Ovary (tissue), 9 donors: ENCODE measurements around the gene WDR83. TPM values are rescaled to one million over a fixed set of nuclear protein-coding genes. Genes with fewer than 3 reads are reported as not detected.

ENCODE experiments used
- DNase-seq, 5 donors: peaks; one replicate each; pipeline ENCODE4 v3.0.0-alpha.2; 2019 to 2020
- H3K27ac ChIP-seq, 2 donors: fragments of 200-600 bp; one replicate each; pipeline versions ENCODE4 v1.5.1 to v1.8.0; 2019 to 2022
- H3K27me3 ChIP-seq: fragments of 200-600 bp; one replicate; pipeline ENCODE4 v1.8.0; 2022
- H3K36me3 ChIP-seq: fragments of 200-600 bp; sonication (generic); one replicate; pipeline ENCODE4 v1.5.1; 2019
- H3K4me1 ChIP-seq: one replicate; pipeline ENCODE4 v1.8.1; 2013; ENCODE audit warnings: mild to moderate bottlenecking, moderate library complexity; ENCODE audit not compliant: insufficient read depth
- H3K4me3 ChIP-seq: fragments of 200-600 bp; sonication (generic); one replicate; pipeline ENCODE4 v1.5.1; 2017
- H3K9me3 ChIP-seq, 2 donors: fragments of 200-600 bp in 1 of 2; sonication (generic) in 1 of 2; one replicate each; pipeline versions ENCODE4 v1.5.1 to v1.8.1; 2013 to 2019; ENCODE audit warnings: mild to moderate bottlenecking in 1 of 2, moderate library complexity in 1 of 2
- CTCF ChIP-seq, 3 donors: fragments of 450-650 bp in 2 of 3; fragments of 200-600 bp in 1 of 3; IDR thresholded peaks; one replicate each; pipeline versions ENCODE4 v1.5.1 to v1.8.0; 2016 to 2022; ENCODE audit warnings: antibody characterized with exemption in 3 of 3, mild to moderate bottlenecking in 1 of 3
- EP300 ChIP-seq: sonication (generic); formaldehyde crosslinking; IDR thresholded peaks from one replicate; pipeline ENCODE4 v1.6.1; 2017; ENCODE audit warnings: antibody characterized with exemption
- POLR2A ChIP-seq: fragments of 450-650 bp; IDR thresholded peaks from one replicate; pipeline ENCODE4 v1.6.1; 2017; ENCODE audit warnings: antibody characterized with exemption, mild to moderate bottlenecking, moderate library complexity
- WGBS, 3 donors: extraction: QIAGEN DNeasy Blood & Tissue Kit in 1 of 3; methylation state at CpG; one replicate each; pipeline versions ENCODE4 v1.1.5 to v1.1.7; 2013 to 2017; 5-methylcytosine and 5-hydroxymethylcytosine counted together
- intact Hi-C, 4 donors: fragments of 100-400 bp; cut with DNase I; formaldehyde crosslinking; loops; one replicate each; pipeline versions ENCODE4 v1.11.0 to v1.15.1; 2022 to 2023
- polyA plus RNA-seq, 2 donors: library from polyadenylated mRNA; stranded (reverse); fragments of 200-250 nt in 1 of 2; fragments of 350-450 nt in 1 of 2; fragmentation: Illumina TruSeq in 1 of 2; extraction: RNeasy Lipid Tissue Mini Kit (QIAGEN cat#74804) in 1 of 2; gene quantifications; one replicate each; pipeline ENCODE4 v1.2.3, GENCODE V29; 2013 to 2014
- small RNA-seq: library from RNA; depleted of rRNA; stranded (forward); fragments of <200 nt; gene quantifications from one replicate; pipeline ENCODE3, GENCODE V24; 2016
- total RNA-seq, 7 donors: library from RNA; depleted of rRNA in 2 of 7; stranded (reverse); fragments of >200 nt in 2 of 7; fragmentation: NEBNext Ultra II Directional in 3 of 7; extraction: Animal tissue kit (Norgen Biotek cat#: 25700) in 3 of 7; gene quantifications; one replicate each; pipeline versions ENCODE4 v1.1.0 to v1.2.4, GENCODE V29; 2016 to 2023
- donor health status: DM: no; HTN: no; CAD: no; lungs with moderate emphysema.
- donor health status: DM: no; HTN: no; CAD: no.
- donor health status: Bipolar disorder and iron deficiency.
- donor health status: DM: yes; HTN: yes; CAD: no.
- donor health status: DM: no; HTN: no; CAD: no.
- donor health status: DM: yes; HTN: yes; CAD: no.

WDR83 gene
- total and polyA plus RNA-seq, 9 donors: 2.8 to 16.3 (median 11.9) TPM

DNA sequence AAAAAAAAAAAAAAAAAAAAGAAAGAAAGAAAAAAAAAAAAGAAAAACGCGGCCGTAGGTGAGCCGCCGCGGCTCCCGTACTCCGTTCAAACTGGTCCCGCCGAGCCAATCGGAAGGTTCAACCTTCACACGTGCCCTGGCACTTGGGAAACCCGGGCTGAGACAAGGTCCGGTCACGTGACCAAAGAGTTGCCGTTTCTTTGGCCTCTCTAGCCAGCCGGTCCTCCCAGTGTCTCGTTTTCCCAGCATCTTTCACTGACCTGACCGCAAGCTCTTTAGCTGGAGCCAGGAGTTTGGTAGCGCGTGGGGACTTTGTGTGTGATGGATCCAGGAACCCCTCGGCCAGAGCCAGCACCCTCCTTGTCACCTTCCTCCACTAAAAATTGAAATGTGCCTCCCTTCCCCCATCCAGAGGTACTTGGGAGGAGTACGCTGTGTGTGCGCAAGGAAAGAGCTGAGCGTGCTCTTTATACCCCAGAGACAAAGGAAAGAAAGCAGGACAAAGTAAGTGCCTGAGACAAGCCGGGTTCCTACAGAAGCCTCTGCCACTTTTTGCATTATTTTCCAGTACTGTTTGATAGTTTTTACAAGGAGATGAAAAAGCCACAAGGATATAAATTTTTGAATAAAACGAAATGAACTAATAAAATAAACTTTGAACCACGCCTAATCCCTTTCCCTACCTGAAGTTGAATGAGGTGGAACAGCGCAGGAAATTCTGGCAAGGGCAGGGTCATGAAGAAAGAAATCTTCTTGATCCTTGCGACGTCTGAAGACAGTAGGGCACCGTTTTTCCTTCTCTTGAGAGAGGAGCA is 56.2 kb downstream of the WDR83 start:
- Histone ChIP-seq H3K4me1 (peaks cover 8% of the 10 kb centered on the region), H3K36me3 (no peaks in the 10 kb centered on the region), H3K27me3 (no peaks in the 10 kb centered on the region), H3K4me3 (peak overlapping the region; percentile 78), H3K9me3 (no peaks in the 10 kb centered on the region), H3K27ac (peak overlapping the region; percentile 91 to 99)
- peak; percentile 92 to 98 (median 96) for DNase-seq
- 0 to 1% (median 1%) methylated on average over 32 of the region's 32 CpGs for WGBS, 3 donors
- peak; percentile 30 for TF ChIP-seq POLR2A
- TF ChIP-seq EP300: no peak
- intact Hi-C loops: no loop called here

- WGBS, 3 donors: 0 to 1% (median 0%) methylated on average over 7 of the region's 7 CpGs
- H3K27ac ChIP-seq: peak overlapping the region in 1 of 2 donors; percentile 91
Observed at GRCh38 chr19:12723381-12723640, 56.7 kb downstream of the WDR83 start.

GRCh38 chr19:12723641-12724426 is 57.2 kb downstream of the WDR83 start, which contains the start of gene TNPO2:
TNPO2 (minus strand) TSS chr19:12723932; CDS start chr19:12720977, 2,955 bp downstream.
- peak within 1 kb of the TSS; percentile 78 for H3K4me3 ChIP-seq
- WGBS, 3 donors: 1 to 2% (median 1%) methylated on average over 28 of the region's 28 CpGs
- no peaks in the 10 kb centered on the region for H3K27me3 ChIP-seq
- H3K27ac ChIP-seq: peak within 1 kb of the TSS; percentile 91 to 99
- H3K36me3 ChIP-seq: no peaks in the 10 kb centered on the region
- intact Hi-C loops: no loop called here
- H3K4me1 ChIP-seq: peaks cover 8% of the 10 kb centered on the region
- no peaks in the 10 kb centered on the region for H3K9me3 ChIP-seq
- peak; percentile 49 to 71 (median 58) for DNase-seq
- TF ChIP-seq POLR2A: no peak
- TF ChIP-seq EP300: no peak
- no peak for TF ChIP-seq CTCF (IDR thresholded peaks at IDR 0.05)

More at GRCh38 chr19:12723381-12723640, 56.7 kb downstream of the WDR83 start:
- DNase-seq: no peak
- TF ChIP-seq EP300 (no peak), POLR2A (no peak), CTCF (IDR thresholded peaks at IDR 0.05) (no peak)
- Histone ChIP-seq H3K27me3 (no peaks in the 10 kb centered on the region), H3K4me3 (peak overlapping the region; percentile 78), H3K4me1 (peaks cover 8% of the 10 kb centered on the region), H3K9me3 (no peaks in the 10 kb centered on the region), H3K36me3 (no peaks in the 10 kb centered on the region)
- intact Hi-C loops: no loop called here

Small RNA genes lying within 50 kb of the gene (small RNA-seq; reads per million reads assigned to genes)
- gene SNORD41: 38.4 reads per million, percentile 89 among the genes with 10 or more reads in this experiment

Other genes starting within 250 kb of the WDR83 start
- 1 to 10 TPM; 2.1 to 5.7 (median 4.4) TPM for gene ZNF443, start 225.8 kb upstream of the WDR83 start, total RNA-seq
- gene ZNF443, start 225.8 kb upstream of the WDR83 start, polyA plus RNA-seq: 1 to 10 TPM; 2.7 to 3.3 TPM
- gene ZNF709, start 182.0 kb upstream of the WDR83 start, total RNA-seq: 1 to 10 TPM; 3.9 to 9.7 (median 7.6) TPM
- 1 to 10 TPM; 2.5 to 3.0 TPM for gene ZNF709, start 182.0 kb upstream of the WDR83 start, polyA plus RNA-seq
- gene ZNF564, start 115.3 kb upstream of the WDR83 start, total RNA-seq: 10 to 100 TPM in 6 of 7 donors, 1 to 10 TPM in 1; 7.9 to 23.2 (median 16.6) TPM
- gene ZNF564, start 115.3 kb upstream of the WDR83 start, polyA plus RNA-seq: 1 to 10 TPM; 7.2 to 8.8 TPM
- 10 to 100 TPM in 1 of 7 donors, 1 to 10 TPM in 6; 5.3 to 12.5 (median 7.2) TPM for gene ZNF490, start 56.0 kb upstream of the WDR83 start, total RNA-seq
- 1 to 10 TPM in 1 of 2 donors, under 1 TPM in 1; 0.98 to 3.7 TPM for gene ZNF490, start 56.0 kb upstream of the WDR83 start, polyA plus RNA-seq
- 10 to 100 TPM; 16.4 to 44.3 (median 35.2) TPM for gene ZNF791, start 55.9 kb upstream of the WDR83 start, total RNA-seq
- 10 to 100 TPM; 13.6 to 21.7 TPM for gene ZNF791, start 55.9 kb upstream of the WDR83 start, polyA plus RNA-seq
- 10 to 100 TPM; 17.8 to 63.7 (median 49.8) TPM for gene MAN2B1, start 65 bp upstream of the WDR83 start, total RNA-seq
- gene MAN2B1, start 65 bp upstream of the WDR83 start, polyA plus RNA-seq: 10 to 100 TPM; 23.5 to 35.0 TPM
- 100 to 1,000 TPM in 1 of 7 donors, 10 to 100 TPM in 6; 63.7 to 147 (median 89.7) TPM for gene DHPS, start 15.1 kb downstream of the WDR83 start, total RNA-seq
- gene DHPS, start 15.1 kb downstream of the WDR83 start, polyA plus RNA-seq: 10 to 100 TPM; 72.8 to 92.7 TPM
- gene GNG14, start 21.2 kb downstream of the WDR83 start, total RNA-seq: not detected
- not detected for gene GNG14, start 21.2 kb downstream of the WDR83 start, polyA plus RNA-seq
- 10 to 100 TPM in 1 of 7 donors, 1 to 10 TPM in 6; 3.5 to 14.8 (median 5.2) TPM for gene FBXW9, start 29.8 kb downstream of the WDR83 start, total RNA-seq
- 1 to 10 TPM in 1 of 2 donors, under 1 TPM in 1; 0.37 to 6.8 TPM for gene FBXW9, start 29.8 kb downstream of the WDR83 start, polyA plus RNA-seq
- gene TNPO2, start 57.1 kb downstream of the WDR83 start, total RNA-seq: 100 to 1,000 TPM in 2 of 7 donors, 10 to 100 TPM in 5; 42.1 to 109 (median 89.9) TPM
- 10 to 100 TPM; 41.5 to 51.6 TPM for gene TNPO2, start 57.1 kb downstream of the WDR83 start, polyA plus RNA-seq
- 100 to 1,000 TPM; 134 to 476 (median 186) TPM for gene TRIR, start 67.9 kb downstream of the WDR83 start, total RNA-seq
- gene TRIR, start 67.9 kb downstream of the WDR83 start, polyA plus RNA-seq: 100 to 1,000 TPM; 243 to 288 TPM
- gene GET3, start 70.7 kb downstream of the WDR83 start, total RNA-seq: 10 to 100 TPM; 26.2 to 59.0 (median 47.7) TPM
- gene GET3, start 70.7 kb downstream of the WDR83 start, polyA plus RNA-seq: 10 to 100 TPM; 42.6 to 68.1 TPM
- gene BEST2, start 85.0 kb downstream of the WDR83 start, total RNA-seq: not detected
- gene BEST2, start 85.0 kb downstream of the WDR83 start, polyA plus RNA-seq: not detected
- gene HOOK2, start 108.7 kb downstream of the WDR83 start, total RNA-seq: 10 to 100 TPM; 24.9 to 52.2 (median 27.9) TPM
- gene HOOK2, start 108.7 kb downstream of the WDR83 start, polyA plus RNA-seq: 10 to 100 TPM; 12.2 to 23.5 TPM
- gene JUNB, start 124.7 kb downstream of the WDR83 start, total RNA-seq: 1,000 to 10,000 TPM in 2 of 7 donors, 100 to 1,000 TPM in 5; 154 to 3,039 (median 413) TPM
- 100 to 1,000 TPM in 1 of 2 donors, 1 to 10 TPM in 1; 6.8 to 570 TPM for gene JUNB, start 124.7 kb downstream of the WDR83 start, polyA plus RNA-seq
- gene PRDX2, start 135.0 kb downstream of the WDR83 start, total RNA-seq: 100 to 1,000 TPM; 191 to 321 (median 263) TPM
- gene PRDX2, start 135.0 kb downstream of the WDR83 start, polyA plus RNA-seq: 100 to 1,000 TPM in 1 of 2 donors, 10 to 100 TPM in 1; 98.3 to 237 TPM
- 1 to 10 TPM in 5 of 7 donors, under 1 TPM in 1, not detected in 1; 0.71 to 5.4 (median 2.6) TPM for gene THSD8, start 135.3 kb downstream of the WDR83 start, total RNA-seq
- 1 to 10 TPM; 1.4 to 7.2 TPM for gene THSD8, start 135.3 kb downstream of the WDR83 start, polyA plus RNA-seq
- gene RNASEH2A, start 139.8 kb downstream of the WDR83 start, total RNA-seq: 10 to 100 TPM in 1 of 7 donors, 1 to 10 TPM in 6; 1.2 to 12.2 (median 7.7) TPM
- 1 to 10 TPM; 1.6 to 8.0 TPM for gene RNASEH2A, start 139.8 kb downstream of the WDR83 start, polyA plus RNA-seq
- gene RTBDN, start 167.8 kb downstream of the WDR83 start, total RNA-seq: not detected
- gene RTBDN, start 167.8 kb downstream of the WDR83 start, polyA plus RNA-seq: not detected
- gene MAST1, start 171.7 kb downstream of the WDR83 start, total RNA-seq: 1 to 10 TPM in 4 of 7 donors, under 1 TPM in 3; 0.25 to 1.4 (median 1.1) TPM
- 1 to 10 TPM in 1 of 2 donors, under 1 TPM in 1; 0.40 to 2.4 TPM for gene MAST1, start 171.7 kb downstream of the WDR83 start, polyA plus RNA-seq
- gene DNASE2, start 214.6 kb downstream of the WDR83 start, total RNA-seq: 10 to 100 TPM; 20.9 to 35.8 (median 26.5) TPM
- gene DNASE2, start 214.6 kb downstream of the WDR83 start, polyA plus RNA-seq: 10 to 100 TPM; 43.1 to 54.2 TPM
- under 1 TPM in 1 of 7 donors, not detected in 6; 0.13 TPM for gene KLF1, start 220.4 kb downstream of the WDR83 start, total RNA-seq
- gene KLF1, start 220.4 kb downstream of the WDR83 start, polyA plus RNA-seq: not detected
- 10 to 100 TPM; 17.7 to 36.3 (median 28.4) TPM for gene GCDH, start 224.4 kb downstream of the WDR83 start, total RNA-seq
- 10 to 100 TPM; 11.9 to 35.3 TPM for gene GCDH, start 224.4 kb downstream of the WDR83 start, polyA plus RNA-seq